ENCODE measurements around the gene FAM117A.

The FAM117A gene, protein sequence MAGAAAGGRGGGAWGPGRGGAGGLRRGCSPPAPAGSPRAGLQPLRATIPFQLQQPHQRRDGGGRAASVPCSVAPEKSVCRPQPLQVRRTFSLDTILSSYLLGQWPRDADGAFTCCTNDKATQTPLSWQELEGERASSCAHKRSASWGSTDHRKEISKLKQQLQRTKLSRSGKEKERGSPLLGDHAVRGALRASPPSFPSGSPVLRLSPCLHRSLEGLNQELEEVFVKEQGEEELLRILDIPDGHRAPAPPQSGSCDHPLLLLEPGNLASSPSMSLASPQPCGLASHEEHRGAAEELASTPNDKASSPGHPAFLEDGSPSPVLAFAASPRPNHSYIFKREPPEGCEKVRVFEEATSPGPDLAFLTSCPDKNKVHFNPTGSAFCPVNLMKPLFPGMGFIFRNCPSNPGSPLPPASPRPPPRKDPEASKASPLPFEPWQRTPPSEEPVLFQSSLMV

GRCh38 chr17:49763735-49764558 lies at the start of gene FAM117A:
Gene FAM117A, minus strand, starts transcription at chr17:49764131. Its CDS starts 44 bp downstream, at chr17:49764087.
- peak; percentile 95 for DNase-seq

DNA sequence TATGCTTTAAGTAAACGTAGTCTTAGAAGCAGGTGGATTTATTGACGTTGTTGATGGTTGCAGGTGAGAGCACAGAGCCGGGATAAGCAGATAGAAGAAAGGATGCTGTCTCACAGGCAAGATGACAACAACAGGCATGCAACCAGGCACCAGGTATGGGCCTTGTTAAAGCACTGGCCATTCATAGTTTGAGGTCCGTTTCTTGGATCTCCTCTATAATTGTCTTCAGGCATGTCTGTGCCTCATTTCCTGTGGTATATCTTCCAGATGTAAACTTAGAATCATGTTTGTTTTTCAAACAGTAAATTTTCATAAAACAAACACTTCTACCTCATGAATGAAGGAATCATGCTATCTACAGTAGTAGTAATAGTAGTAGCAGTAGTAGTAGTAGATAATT lies 45.1 kb upstream of the FAM117A start:
- no peak for DNase-seq

DNA sequence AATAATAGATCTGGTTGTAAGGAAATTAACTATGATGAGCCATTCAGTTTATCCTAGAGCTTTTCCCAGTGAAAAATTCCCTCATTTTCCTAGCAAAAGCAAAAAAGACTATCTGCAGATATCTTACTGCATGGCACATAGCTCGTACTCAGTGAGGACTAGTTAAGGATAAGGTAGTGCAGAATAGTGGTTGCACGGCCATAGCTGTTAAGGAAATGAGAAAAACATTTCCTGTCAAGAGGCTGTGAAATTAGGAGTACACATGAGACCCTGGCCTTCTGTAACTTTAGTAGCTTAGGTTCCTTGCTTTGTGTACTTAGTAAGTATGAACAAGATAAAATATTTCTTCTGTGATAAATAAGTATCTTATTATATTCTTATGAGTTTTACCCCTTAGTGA lies 34.8 kb upstream of the FAM117A start:
- no peak for DNase-seq

GRCh38 chr17:49798182-49798581 lies 34.3 kb upstream of the FAM117A start:
- no peak for DNase-seq

GRCh38 chr17:49795372-49795771 lies 31.4 kb upstream of the FAM117A start:
- DNase-seq: no peak

GRCh38 chr17:49793309-49793708 lies 29.4 kb upstream of the FAM117A start:
- no peak for DNase-seq

GRCh38 chr17:49789243-49789578 lies 25.3 kb upstream of the FAM117A start:
- DNase-seq: no peak

GRCh38 chr17:49788478-49789242 lies 24.7 kb upstream of the FAM117A start, which contains the start of gene KAT7:
Gene KAT7, plus strand, starts transcription at chr17:49788681. Its CDS starts 154 bp downstream, at chr17:49788835.
- DNase-seq: peak; percentile 97

- DNase-seq: peak; percentile 4
These were observed 24.1 kb upstream of the FAM117A start for GRCh38 chr17:49787884-49788477.

GRCh38 chr17:49784636-49785035 lies 20.7 kb upstream of the FAM117A start:
- DNase-seq: no peak

DNA sequence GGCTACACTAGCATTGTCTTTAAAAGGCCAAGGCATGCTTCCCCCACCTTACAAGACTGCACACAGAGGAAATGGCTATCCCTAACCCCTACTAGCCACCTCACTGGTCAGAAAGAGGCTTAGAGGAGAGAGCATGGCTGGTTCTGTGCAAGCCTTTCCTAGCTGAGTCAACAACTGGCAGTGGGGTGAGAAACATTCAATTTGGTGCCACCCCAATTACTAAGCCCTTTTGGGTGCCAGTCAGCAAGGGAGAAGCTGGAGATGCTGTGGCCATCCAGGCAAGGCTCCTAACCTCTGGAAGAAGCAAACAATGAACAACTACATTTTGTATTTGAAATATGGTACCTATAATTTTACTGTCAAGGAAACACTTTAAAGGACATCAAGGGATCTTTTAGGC lies 19.9 kb upstream of the FAM117A start:
- DNase-seq: no peak

DNA sequence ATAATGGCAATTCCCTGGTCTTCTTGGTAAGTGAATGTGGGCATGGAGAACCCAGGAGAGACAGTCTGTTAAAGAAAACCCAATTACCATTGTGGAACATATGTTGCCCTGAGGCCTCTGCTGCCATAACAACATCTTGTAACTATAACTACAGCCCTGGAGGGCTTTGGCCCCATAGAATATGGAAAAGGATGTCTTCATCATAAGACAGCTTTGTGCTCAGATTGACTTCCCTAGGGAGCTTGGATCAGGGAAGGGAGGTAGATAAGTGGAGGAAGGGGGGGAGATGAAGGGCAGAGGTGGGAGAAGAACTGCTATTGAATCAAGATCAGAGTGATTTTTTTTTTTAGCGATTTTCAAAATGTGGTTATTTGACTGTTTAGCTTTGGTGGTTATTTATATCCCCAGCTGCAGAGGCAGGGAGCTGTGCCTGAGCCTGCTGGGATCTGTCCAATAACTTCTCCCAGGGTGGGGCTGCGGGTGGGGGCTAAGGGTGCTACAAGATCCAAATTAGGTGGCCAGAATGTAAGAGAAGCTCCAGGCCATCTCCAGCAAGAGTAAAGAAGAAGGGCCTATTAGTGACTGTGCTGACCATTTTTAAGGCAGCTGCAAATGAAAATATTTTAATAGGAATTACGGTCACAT lies 19.3 kb upstream of the FAM117A start:
- DNase-seq: no peak

GRCh38 chr17:49779739-49780231 lies 15.9 kb upstream of the FAM117A start:
- DNase-seq: no peak

- no peak for DNase-seq
These were observed 15.3 kb upstream of the FAM117A start for GRCh38 chr17:49779156-49779738.

GRCh38 chr17:49777563-49777962 lies 13.6 kb upstream of the FAM117A start:
- DNase-seq: no peak

- DNase-seq: no peak
These were observed 12.8 kb upstream of the FAM117A start for GRCh38 chr17:49776551-49777300.

- DNase-seq: no peak
These were observed 11.8 kb upstream of the FAM117A start for GRCh38 chr17:49775546-49776260.

- DNase-seq: no peak
These were observed 3.1 kb upstream of the FAM117A start for GRCh38 chr17:49766918-49767530.

GRCh38 chr17:49764559-49765180 lies 739 bp upstream of the FAM117A start:
- DNase-seq: no peak

All from activated effector memory CD4-positive, alpha-beta T cell treated with Interleukin-2 at 50 U/mL for 16 hours (primary cell).